ENCODE measurements around the gene GABRA4. TPM values are rescaled to one million over a fixed set of nuclear protein-coding genes. Genes with fewer than 3 reads are reported as not detected.

Gene GABRA4
- total and polyA plus RNA-seq, 5 donors from 2014 or later = not detected

DNA sequence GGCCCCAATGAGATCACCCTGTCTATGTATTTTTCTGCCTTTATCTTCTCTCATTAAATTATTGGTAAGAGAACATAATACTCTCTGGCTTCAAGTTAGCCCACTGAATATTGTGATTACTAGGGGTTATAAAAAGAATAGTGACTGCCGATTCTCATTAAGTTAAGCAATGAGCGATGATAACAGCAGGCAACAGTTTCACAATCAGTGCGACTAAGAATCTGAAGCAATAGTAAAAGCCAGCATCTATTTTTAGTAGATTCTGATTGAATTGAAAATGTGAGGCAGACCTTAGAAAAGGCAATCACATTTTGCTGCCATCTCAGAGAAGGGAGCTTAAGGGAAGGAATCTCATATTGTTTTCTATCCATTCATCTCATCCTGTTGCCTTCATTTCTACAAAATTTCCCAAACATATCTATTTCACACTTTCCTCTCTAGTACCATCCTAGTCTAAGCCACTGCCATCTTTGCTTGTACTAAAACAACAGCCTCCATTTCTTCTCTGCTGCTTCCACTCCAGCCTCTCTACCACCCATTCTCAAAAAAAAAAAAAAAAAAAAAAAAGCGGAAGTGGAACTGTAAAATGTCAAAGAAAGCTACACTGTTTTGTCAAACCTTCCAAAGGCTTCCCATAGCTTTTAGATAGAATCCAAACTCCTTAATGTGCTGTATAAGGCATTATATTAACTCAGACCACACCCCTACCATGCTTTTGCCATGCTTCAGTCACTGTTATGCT lies 17.4 kb downstream of the GABRA4 start:
- no peaks in the 10 kb centered on the region for H3K9me3 Mint-ChIP-seq
- H3K27me3 Mint-ChIP-seq = no peaks in the 10 kb centered on the region

DNA sequence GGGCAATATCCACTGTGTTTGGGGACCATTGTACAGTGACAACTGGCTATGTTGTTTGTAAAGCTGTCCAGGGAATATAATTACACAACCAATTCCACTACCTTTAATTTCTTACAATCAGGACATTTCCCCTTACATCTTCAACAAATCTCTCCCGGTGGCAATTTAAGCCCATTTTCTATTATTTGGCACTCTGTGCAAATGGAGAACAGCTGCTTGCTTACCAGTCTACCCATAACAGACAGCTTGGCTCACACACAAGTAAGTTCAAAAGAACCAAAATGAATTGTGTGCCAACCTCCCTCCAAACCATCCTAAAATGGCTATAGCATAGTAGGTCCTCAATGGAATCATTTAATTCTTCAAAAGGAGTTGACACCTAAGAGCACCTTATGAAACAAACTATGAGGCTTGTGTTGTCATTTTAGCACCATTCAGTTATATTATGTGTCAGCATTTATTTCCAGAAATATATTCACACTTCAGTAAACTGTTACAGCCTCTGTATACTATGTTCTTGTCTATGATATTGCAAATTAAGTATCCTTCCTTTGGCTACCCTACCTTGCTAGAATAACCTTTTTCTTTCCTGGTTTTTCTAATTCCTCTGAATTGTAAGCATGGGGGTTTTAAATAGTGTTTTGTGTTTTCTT lies 18.4 kb downstream of the GABRA4 start:
- Histone ChIP-seq H3K36me3 (ENCODE audit: control insufficient read depth, insufficient read depth, low read length) (no peaks in the 10 kb centered on the region), H3K4me3 (ENCODE audit: low read depth, low read length) (no peak overlapping the region)

More for the DNA sequence above, 17.4 kb downstream of the GABRA4 start:
- Histone ChIP-seq H3K4me1 (ENCODE audit: control insufficient read depth, insufficient read depth, low read length, poor library complexity, severe bottlenecking) (no peaks in the 10 kb centered on the region), H3K9me3 (ENCODE audit: control insufficient read depth in 2 of 2, low read length in 2 of 2) (no peaks in the 10 kb centered on the region), H3K27ac (ENCODE audit: insufficient read depth, low read length, poor library complexity, severe bottlenecking) (no peak overlapping the region), H3K36me3 (ENCODE audit: control insufficient read depth, insufficient read depth, low read length) (no peaks in the 10 kb centered on the region), H3K4me3 (ENCODE audit: low read depth, low read length) (no peak overlapping the region), H3K27me3 (ENCODE audit: control insufficient read depth, insufficient read depth, low read length) (no peaks in the 10 kb centered on the region)
- DNase-seq (no peak), ATAC-seq (ENCODE audit: low read depth in 2 of 2) (no peak)
- no peak overlapping the region for H3K27ac Mint-ChIP-seq
- no peak overlapping the region for H3K4me3 Mint-ChIP-seq
- H3K4me1 Mint-ChIP-seq = no peaks in the 10 kb centered on the region
- no peaks in the 10 kb centered on the region for H3K36me3 Mint-ChIP-seq

DNA sequence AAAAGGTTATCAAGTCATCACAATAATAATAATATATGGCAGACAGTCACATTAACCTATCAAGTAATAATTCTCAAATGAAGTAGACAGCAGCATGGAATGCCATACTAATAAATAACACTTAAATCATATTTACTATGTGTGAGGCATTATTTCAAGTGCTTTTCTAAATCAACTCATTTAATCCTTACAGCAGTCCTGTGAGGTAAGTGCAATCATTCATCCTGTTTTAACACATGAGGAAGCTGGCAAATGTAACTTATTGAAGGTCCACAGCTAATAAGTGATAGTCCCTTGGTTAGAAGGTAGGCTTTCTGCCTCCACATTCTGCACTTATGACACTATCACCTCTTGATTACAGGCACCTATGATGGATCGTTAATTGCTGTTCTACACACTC lies 24.5 kb downstream of the GABRA4 start:
- Mint-ChIP-seq H3K9me3 (no peaks in the 10 kb centered on the region), H3K4me3 (no peak overlapping the region), H3K4me1 (no peaks in the 10 kb centered on the region), H3K27ac (no peak overlapping the region), H3K36me3 (no peaks in the 10 kb centered on the region), H3K27me3 (no peaks in the 10 kb centered on the region)
- Histone ChIP-seq H3K27ac (ENCODE audit: insufficient read depth, low read length, poor library complexity, severe bottlenecking) (no peak overlapping the region), H3K9me3 (ENCODE audit: control insufficient read depth in 2 of 2, low read length in 2 of 2) (no peaks in the 10 kb centered on the region), H3K36me3 (ENCODE audit: control insufficient read depth, insufficient read depth, low read length) (no peaks in the 10 kb centered on the region), H3K4me3 (ENCODE audit: low read depth, low read length) (no peak overlapping the region), H3K27me3 (ENCODE audit: control insufficient read depth, insufficient read depth, low read length) (no peaks in the 10 kb centered on the region), H3K4me1 (ENCODE audit: control insufficient read depth, insufficient read depth, low read length, poor library complexity, severe bottlenecking) (no peaks in the 10 kb centered on the region)
- ATAC-seq (ENCODE audit: low read depth in 2 of 2) (no peak), DNase-seq (no peak)

More for the DNA sequence above, 18.4 kb downstream of the GABRA4 start:
- no peaks in the 10 kb centered on the region for H3K9me3 ChIP-seq (ENCODE audit: control insufficient read depth in 2 of 2, low read length in 2 of 2)
- Mint-ChIP-seq H3K36me3 (no peaks in the 10 kb centered on the region), H3K9me3 (no peaks in the 10 kb centered on the region), H3K4me3 (no peak overlapping the region), H3K27me3 (no peaks in the 10 kb centered on the region), H3K4me1 (no peaks in the 10 kb centered on the region), H3K27ac (no peak overlapping the region)
- DNase-seq (no peak), ATAC-seq (ENCODE audit: low read depth in 2 of 2) (no peak)
- H3K27ac ChIP-seq (ENCODE audit: insufficient read depth, low read length, poor library complexity, severe bottlenecking) = no peak overlapping the region
- no peaks in the 10 kb centered on the region for H3K4me1 ChIP-seq (ENCODE audit: control insufficient read depth, insufficient read depth, low read length, poor library complexity, severe bottlenecking)
- no peaks in the 10 kb centered on the region for H3K27me3 ChIP-seq (ENCODE audit: control insufficient read depth, insufficient read depth, low read length)

DNA sequence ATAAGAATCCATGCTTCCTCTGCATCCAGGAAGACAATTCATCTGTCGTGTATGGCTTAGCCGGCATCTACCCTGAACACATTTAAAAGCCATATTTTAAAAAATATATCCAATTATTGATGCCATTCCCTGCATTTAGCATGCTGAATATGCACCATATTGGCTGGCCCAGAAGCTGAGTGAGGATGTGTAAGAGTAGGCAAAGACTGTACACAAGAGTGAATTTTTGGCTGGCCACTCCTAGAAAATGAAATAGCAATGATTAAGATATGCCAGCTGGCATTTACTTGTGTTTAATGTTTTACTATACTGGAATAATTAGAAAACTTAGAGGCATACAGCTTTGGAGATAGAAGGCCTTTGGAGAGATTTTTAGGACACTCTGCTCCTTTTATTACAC lies 25.8 kb downstream of the GABRA4 start:
- Mint-ChIP-seq H3K9me3 (no peaks in the 10 kb centered on the region), H3K4me1 (no peaks in the 10 kb centered on the region), H3K27me3 (no peaks in the 10 kb centered on the region), H3K27ac (no peak overlapping the region), H3K36me3 (no peaks in the 10 kb centered on the region), H3K4me3 (no peak overlapping the region)
- Histone ChIP-seq H3K9me3 (ENCODE audit: control insufficient read depth in 2 of 2, low read length in 2 of 2) (no peaks in the 10 kb centered on the region), H3K4me1 (ENCODE audit: control insufficient read depth, insufficient read depth, low read length, poor library complexity, severe bottlenecking) (no peaks in the 10 kb centered on the region), H3K27me3 (ENCODE audit: control insufficient read depth, insufficient read depth, low read length) (no peaks in the 10 kb centered on the region), H3K4me3 (ENCODE audit: low read depth, low read length) (no peak overlapping the region), H3K27ac (ENCODE audit: insufficient read depth, low read length, poor library complexity, severe bottlenecking) (no peak overlapping the region), H3K36me3 (ENCODE audit: control insufficient read depth, insufficient read depth, low read length) (no peaks in the 10 kb centered on the region)
- ATAC-seq (ENCODE audit: low read depth in 2 of 2) (no peak), DNase-seq (no peak)

DNA sequence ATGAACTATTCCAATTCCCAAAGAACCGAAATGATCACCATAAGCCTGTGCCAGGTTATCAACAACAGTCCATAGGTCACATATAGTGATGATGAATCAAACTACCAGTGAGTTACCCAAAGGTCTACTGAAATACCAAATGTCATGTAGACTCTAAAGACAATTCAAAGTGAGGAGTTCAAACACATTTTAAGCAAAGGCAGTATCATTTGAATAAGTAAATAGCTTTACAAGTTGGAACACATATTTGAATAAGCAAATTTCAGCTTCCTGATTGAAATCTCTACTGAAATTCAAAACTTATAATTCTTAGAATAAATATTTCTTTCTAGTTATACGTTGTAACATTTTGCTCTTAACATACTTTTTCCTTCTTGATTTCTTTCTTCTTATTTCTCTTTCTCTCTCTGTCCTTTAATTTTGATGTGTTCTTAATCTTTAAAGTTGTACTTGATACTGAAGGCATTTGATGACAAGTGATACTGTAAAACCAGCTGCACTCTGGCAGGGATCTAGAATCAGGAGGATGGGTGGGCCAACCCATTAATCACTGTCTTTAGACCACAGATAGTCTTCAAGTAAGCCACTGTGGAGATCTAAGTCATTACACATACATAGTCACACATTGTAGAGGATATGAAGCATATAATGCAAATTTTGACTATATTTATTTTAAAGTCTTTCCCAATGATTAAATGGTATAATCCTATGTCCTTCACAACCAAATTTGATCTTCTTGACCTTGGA lies 34.5 kb downstream of the GABRA4 start:
- Mint-ChIP-seq H3K36me3 (no peaks in the 10 kb centered on the region), H3K27me3 (no peaks in the 10 kb centered on the region), H3K27ac (no peak overlapping the region), H3K4me3 (no peak overlapping the region), H3K4me1 (no peaks in the 10 kb centered on the region), H3K9me3 (peaks cover 0 to 1% (median 0%) of the 10 kb centered on the region in 7 donors)
- Histone ChIP-seq H3K27ac (ENCODE audit: insufficient read depth, low read length, poor library complexity, severe bottlenecking) (no peak overlapping the region), H3K9me3 (ENCODE audit: control insufficient read depth in 2 of 2, low read length in 2 of 2) (no peaks in the 10 kb centered on the region), H3K27me3 (ENCODE audit: control insufficient read depth, insufficient read depth, low read length) (peaks cover 3% of the 10 kb centered on the region), H3K4me3 (ENCODE audit: low read depth, low read length) (no peak overlapping the region), H3K36me3 (ENCODE audit: control insufficient read depth, insufficient read depth, low read length) (no peaks in the 10 kb centered on the region), H3K4me1 (ENCODE audit: control insufficient read depth, insufficient read depth, low read length, poor library complexity, severe bottlenecking) (no peaks in the 10 kb centered on the region)
- no peak for ATAC-seq (ENCODE audit: low read depth in 2 of 2)
- DNase-seq = no peak

DNA sequence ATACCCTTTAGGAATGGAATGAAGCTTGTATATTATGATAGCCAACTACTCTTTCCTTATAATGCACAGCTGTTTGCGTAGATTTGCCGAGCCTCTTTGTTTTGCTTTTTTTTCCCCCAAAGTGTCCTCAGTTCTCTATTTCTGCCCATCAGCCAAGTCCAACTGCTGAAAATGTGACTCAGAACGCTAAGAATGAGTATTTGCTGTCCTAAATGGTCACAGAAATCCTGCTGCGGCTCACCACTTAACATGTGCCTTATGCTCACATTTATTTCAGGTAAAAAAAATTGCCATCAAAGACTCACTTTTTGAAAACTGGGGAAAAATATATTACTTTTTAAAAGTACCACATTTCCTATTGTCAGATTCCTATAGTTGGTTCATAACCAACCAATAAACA lies 36.9 kb downstream of the GABRA4 start:
- no peak for ATAC-seq (ENCODE audit: low read depth in 2 of 2)
- H3K4me1 Mint-ChIP-seq = no peaks in the 10 kb centered on the region
- DNase-seq = no peak
- no peaks in the 10 kb centered on the region for H3K27me3 Mint-ChIP-seq
- H3K9me3 Mint-ChIP-seq = peaks cover 0 to 3% (median 0%) of the 10 kb centered on the region in 7 donors
- peaks cover 3% of the 10 kb centered on the region for H3K27me3 ChIP-seq (ENCODE audit: control insufficient read depth, insufficient read depth, low read length)
- H3K4me1 ChIP-seq (ENCODE audit: control insufficient read depth, insufficient read depth, low read length, poor library complexity, severe bottlenecking) = no peaks in the 10 kb centered on the region
- no peak overlapping the region for H3K4me3 ChIP-seq (ENCODE audit: low read depth, low read length)
- no peak overlapping the region for H3K4me3 Mint-ChIP-seq
- no peaks in the 10 kb centered on the region for H3K36me3 ChIP-seq (ENCODE audit: control insufficient read depth, insufficient read depth, low read length)
- H3K27ac ChIP-seq (ENCODE audit: insufficient read depth, low read length, poor library complexity, severe bottlenecking) = no peak overlapping the region
- no peaks in the 10 kb centered on the region for H3K36me3 Mint-ChIP-seq
- no peaks in the 10 kb centered on the region for H3K9me3 ChIP-seq (ENCODE audit: control insufficient read depth in 2 of 2, low read length in 2 of 2)
- no peak overlapping the region for H3K27ac Mint-ChIP-seq

DNA sequence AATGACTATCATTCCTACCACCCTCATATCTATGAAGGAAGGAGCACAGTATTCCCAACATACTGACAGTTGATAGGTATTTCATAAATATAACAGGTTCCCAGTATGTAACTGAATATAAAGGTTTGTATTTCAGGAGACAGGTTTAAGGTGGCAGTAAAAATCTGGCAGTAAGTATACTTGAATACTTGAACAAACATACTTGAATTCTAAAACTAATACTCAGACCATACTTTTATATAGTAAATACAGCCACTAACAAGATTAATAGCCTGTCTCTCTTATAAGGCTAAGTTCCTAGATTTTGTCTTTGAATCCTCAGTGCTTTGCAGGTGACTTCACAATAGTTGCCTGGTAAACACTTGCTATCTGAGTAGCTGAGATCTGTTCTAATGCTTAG lies 37.8 kb downstream of the GABRA4 start:
- Histone ChIP-seq H3K27ac (ENCODE audit: insufficient read depth, low read length, poor library complexity, severe bottlenecking) (no peak overlapping the region), H3K4me3 (ENCODE audit: low read depth, low read length) (no peak overlapping the region), H3K36me3 (ENCODE audit: control insufficient read depth, insufficient read depth, low read length) (no peaks in the 10 kb centered on the region), H3K27me3 (ENCODE audit: control insufficient read depth, insufficient read depth, low read length) (no peaks in the 10 kb centered on the region), H3K4me1 (ENCODE audit: control insufficient read depth, insufficient read depth, low read length, poor library complexity, severe bottlenecking) (no peaks in the 10 kb centered on the region), H3K9me3 (ENCODE audit: control insufficient read depth in 2 of 2, low read length in 2 of 2) (no peaks in the 10 kb centered on the region)
- DNase-seq (no peak), ATAC-seq (ENCODE audit: low read depth in 2 of 2) (no peak)
- H3K9me3 Mint-ChIP-seq = peaks cover 0 to 3% (median 0%) of the 10 kb centered on the region in 7 donors
- H3K27me3 Mint-ChIP-seq = no peaks in the 10 kb centered on the region
- no peak overlapping the region for H3K27ac Mint-ChIP-seq
- H3K4me3 Mint-ChIP-seq = no peak overlapping the region
- H3K4me1 Mint-ChIP-seq = no peaks in the 10 kb centered on the region
- H3K36me3 Mint-ChIP-seq = no peaks in the 10 kb centered on the region
